Head of caudate nucleus (tissue), 42 donors: Measurements from ENCODE around the gene BOLA2B.
"Not testable (repeated sequence)": the region's sequence is repeated elsewhere in the genome, so short reads cannot be mapped to it uniquely, and the experiment has no call there.

Experiments used
- DNase-seq, 42 donors: peaks; one replicate each; pipeline versions ENCODE4 v3.0.0 to v3.0.0-alpha.2; 2020 to 2021; ENCODE audit warnings: mixed read lengths in 7 of 42
- intact Hi-C: fragments of 100-400 bp; cut with DNase I; formaldehyde crosslinking; loops from one replicate; pipeline ENCODE4 v1.15.0; 2022

BOLA2B gene

GRCh38 chr16:30193615-30194014, at the start of gene BOLA2B, which contains the start of gene SLX1A:
Gene BOLA2B, minus strand, starts transcription at chr16:30193666. Its CDS starts 71 bp downstream, at chr16:30193595.
Gene SLX1A, plus strand, starts transcription at chr16:30193875. Its CDS starts 210 bp downstream, at chr16:30194085.
- DNase-seq, intact Hi-C loops: not testable (repeated sequence)

GRCh38 chr16:30217082-30217481, 23.6 kb upstream of the BOLA2B start:
- intact Hi-C loops, result not testable (repeated sequence)
- peak in 8 of 42 donors; percentile 0 to 8 (median 3) for DNase-seq

GRCh38 chr16:30211414-30211813, 17.9 kb upstream of the BOLA2B start:
- intact Hi-C loops, DNase-seq: not testable (repeated sequence)

- peak in 16 of 42 donors; percentile 0 to 44 (median 8) for DNase-seq
- intact Hi-C loops, result not testable (repeated sequence)
Measured at GRCh38 chr16:30209032-30209431, 15.6 kb upstream of the BOLA2B start.

- peak in 3 of 42 donors; percentile 0 to 22 (median 5) for DNase-seq
- intact Hi-C loops, result not testable (repeated sequence)
Measured at GRCh38 chr16:30207063-30207704, 13.7 kb upstream of the BOLA2B start.

GRCh38 chr16:30206252-30206651, 12.8 kb upstream of the BOLA2B start:
- intact Hi-C loops, result not testable (repeated sequence)

GRCh38 chr16:30205541-30206236, 12.2 kb upstream of the BOLA2B start:
- intact Hi-C loops, result not testable (repeated sequence)
- peak in 20 of 42 donors; percentile 0 to 34 (median 8) for DNase-seq

More at GRCh38 chr16:30206252-30206651, 12.8 kb upstream of the BOLA2B start:
- DNase-seq, result not testable (repeated sequence)

GRCh38 chr16:30199608-30200343, 6.3 kb upstream of the BOLA2B start:
- DNase-seq, intact Hi-C loops: not testable (repeated sequence)

- intact Hi-C loops, DNase-seq: not testable (repeated sequence)
Measured at GRCh38 chr16:30199049-30199448, 5.6 kb upstream of the BOLA2B start, which contains the start of gene SULT1A3. Gene SULT1A3, plus strand, starts transcription at chr16:30199255. Its CDS starts 1,474 bp downstream, at chr16:30200729.

GRCh38 chr16:30197001-30197400, 3.5 kb upstream of the BOLA2B start:
- intact Hi-C loops, result not testable (repeated sequence)
- peak in 1 of 42 donors; percentile 1 for DNase-seq

GRCh38 chr16:30194172-30194925, 883 bp upstream of the BOLA2B start:
- intact Hi-C loops, result not testable (repeated sequence)
- DNase-seq, result peak in 5 of 42 donors; percentile 3 to 39 (median 30)

- DNase-seq, intact Hi-C loops: not testable (repeated sequence)
Measured at GRCh38 chr16:30193098-30193497, 368 bp downstream of the BOLA2B start.

- intact Hi-C loops, result not testable (repeated sequence)
- peak in 2 of 42 donors; percentile 7 to 12 for DNase-seq
Measured at GRCh38 chr16:30191158-30191557, 2.3 kb downstream of the BOLA2B start.

- DNase-seq, result peak in 2 of 42 donors; percentile 28 to 34
- intact Hi-C loops, result no loop called here
Measured at GRCh38 chr16:30187971-30188561, 5.4 kb downstream of the BOLA2B start.

- no peak for DNase-seq
- intact Hi-C loops, result no loop called here
Measured at GRCh38 chr16:30187556-30187865, 6.0 kb downstream of the BOLA2B start.

- intact Hi-C loops, result no loop called here
- peak in 41 of 42 donors; percentile 25 to 78 (median 57) for DNase-seq
Measured at GRCh38 chr16:30186782-30187555, 6.5 kb downstream of the BOLA2B start.

- intact Hi-C loops, result no loop called here
- peak in 1 of 42 donors; percentile 24 for DNase-seq
Measured at GRCh38 chr16:30186444-30186781, 7.1 kb downstream of the BOLA2B start.
